Activated naive CD4-positive, alpha-beta T cell treated with anti-CD3 and anti-CD28 coated beads, Interleukin-2, amount 50 U/mL, for 72 hours (primary cell): ENCODE data around the gene IMMP2L. TPM values are rescaled to one million over a fixed set of nuclear protein-coding genes. Genes with fewer than 3 reads are reported as not detected.
A peak's percentile ranks its signal among the peaks of the same experiment; 100 is the strongest.
"Not testable (repeated sequence)": the region's sequence is repeated elsewhere in the genome, so short reads cannot be mapped to it uniquely, and the experiment has no call there.

Source experiments
- ATAC-seq, 2 donors: fragments of 150-1000 bp; cut with Tn5 transposase; 2 replicates each; pipeline ENCODE4 v1.10.0; 2021; ENCODE audit warnings: mild to moderate bottlenecking in 2 of 2, moderate library complexity in 2 of 2
- DNase-seq, 2 donors: peaks; one replicate each; pipeline ENCODE4 v3.0.0; 2021 to 2022; ENCODE audit warnings: low spot score in 2 of 2
- H3K27ac Mint-ChIP-seq, 2 donors: one replicate each; pipeline ENCODE4 v1.8.0; 2022; ENCODE audit warnings: mild to moderate bottlenecking in 2 of 2, mixed read lengths in 2 of 2
- H3K36me3 Mint-ChIP-seq, 2 donors: one replicate each; pipeline ENCODE4 v1.8.0; 2022; ENCODE audit warnings: mixed read lengths in 2 of 2
- H3K9me3 Mint-ChIP-seq, 2 donors: one replicate each; pipeline ENCODE4 v1.8.0; 2022; ENCODE audit warnings: mixed read lengths in 2 of 2
- total RNA-seq, 2 donors: library from RNA; stranded (reverse); gene quantifications; one replicate each; pipeline ENCODE4 v1.2.3, GENCODE V29; 2022

Gene IMMP2L
- total RNA-seq, 2 donors from 2014 or later, result 11.8 to 18.2 TPM

GRCh38 chr7:111528331-111528730 is 34.0 kb downstream of the IMMP2L start:
- Mint-ChIP-seq H3K9me3 (peaks cover 0 to 4% of the 10 kb centered on the region in 2 donors), H3K36me3 (peaks cover 0 to 6% of the 10 kb centered on the region in 2 donors), H3K27ac (no peak overlapping the region)
- ATAC-seq (peak in 1 of 2 donors; percentile 56), DNase-seq (no peak)

- H3K36me3 Mint-ChIP-seq, result peaks cover 0 to 6% of the 10 kb centered on the region in 2 donors
- no peak for DNase-seq
- H3K9me3 Mint-ChIP-seq, result peaks cover 0 to 4% of the 10 kb centered on the region in 2 donors
- H3K27ac Mint-ChIP-seq, result no peak overlapping the region
- no peak for ATAC-seq
These were observed 34.7 kb downstream of the IMMP2L start for GRCh38 chr7:111527545-111527944.

- peaks cover 0 to 4% of the 10 kb centered on the region in 2 donors for H3K9me3 Mint-ChIP-seq
- ATAC-seq (no peak), DNase-seq (no peak)
- H3K27ac Mint-ChIP-seq, result no peak overlapping the region
- H3K36me3 Mint-ChIP-seq, result peaks cover 15 to 19% of the 10 kb centered on the region in 2 donors
These were observed 37.2 kb downstream of the IMMP2L start for GRCh38 chr7:111525100-111525499.

- H3K36me3 Mint-ChIP-seq, result peaks cover 26 to 31% of the 10 kb centered on the region in 2 donors
These were observed 40.6 kb downstream of the IMMP2L start for GRCh38 chr7:111521660-111522059.

GRCh38 chr7:111518264-111518663 is 44.0 kb downstream of the IMMP2L start:
- H3K27ac Mint-ChIP-seq, result peak overlapping the region in 1 of 2 donors; percentile 20
- DNase-seq (no peak), ATAC-seq (no peak)
- no peaks in the 10 kb centered on the region for H3K9me3 Mint-ChIP-seq
- peaks cover 25 to 26% of the 10 kb centered on the region in 2 donors for H3K36me3 Mint-ChIP-seq

More at GRCh38 chr7:111521660-111522059, 40.6 kb downstream of the IMMP2L start:
- ATAC-seq, result no peak
- Mint-ChIP-seq H3K9me3 (peaks cover 0 to 4% of the 10 kb centered on the region in 2 donors), H3K27ac (no peak overlapping the region)
- no peak for DNase-seq

- Mint-ChIP-seq H3K9me3 (no peaks in the 10 kb centered on the region), H3K27ac (no peak overlapping the region), H3K36me3 (peaks cover 25 to 26% of the 10 kb centered on the region in 2 donors)
- ATAC-seq (no peak), DNase-seq (no peak)
These were observed 44.7 kb downstream of the IMMP2L start for GRCh38 chr7:111517549-111517951.

- Mint-ChIP-seq H3K36me3 (peaks cover 24% of the 10 kb centered on the region in 2 donors), H3K9me3 (peaks cover 0 to 4% of the 10 kb centered on the region in 2 donors), H3K27ac (no peak overlapping the region)
- DNase-seq (no peak), ATAC-seq (no peak)
These were observed 45.7 kb downstream of the IMMP2L start for GRCh38 chr7:111516612-111517011.

- peak in 1 of 2 donors; percentile 66 for ATAC-seq
- H3K27ac Mint-ChIP-seq, result no peak overlapping the region
These were observed 48.7 kb downstream of the IMMP2L start for GRCh38 chr7:111513566-111513965.

GRCh38 chr7:111511845-111512244 is 50.4 kb downstream of the IMMP2L start:
- DNase-seq, result no peak
- H3K27ac Mint-ChIP-seq, result no peak overlapping the region
- ATAC-seq, result no peak
- H3K9me3 Mint-ChIP-seq, result peaks cover 4 to 7% of the 10 kb centered on the region in 2 donors
- H3K36me3 Mint-ChIP-seq, result peaks cover 16 to 17% of the 10 kb centered on the region in 2 donors

More at GRCh38 chr7:111513566-111513965, 48.7 kb downstream of the IMMP2L start:
- no peak for DNase-seq
- H3K9me3 Mint-ChIP-seq, result peaks cover 0 to 4% of the 10 kb centered on the region in 2 donors
- peaks cover 7 to 9% of the 10 kb centered on the region in 2 donors for H3K36me3 Mint-ChIP-seq

- ATAC-seq (no peak), DNase-seq (no peak)
- Mint-ChIP-seq H3K9me3 (peaks cover 4 to 7% of the 10 kb centered on the region in 2 donors), H3K36me3 (peaks cover 17 to 22% of the 10 kb centered on the region in 2 donors), H3K27ac (no peak overlapping the region)
These were observed 51.5 kb downstream of the IMMP2L start for GRCh38 chr7:111510584-111511378.

GRCh38 chr7:111510062-111510461 is 52.2 kb downstream of the IMMP2L start:
- ATAC-seq (peak in 1 of 2 donors; percentile 63), DNase-seq (no peak)
- Mint-ChIP-seq H3K9me3 (peaks cover 4 to 7% of the 10 kb centered on the region in 2 donors), H3K36me3 (peaks cover 17 to 22% of the 10 kb centered on the region in 2 donors), H3K27ac (no peak overlapping the region)

- no peak for DNase-seq
- Mint-ChIP-seq H3K27ac (no peak overlapping the region), H3K36me3 (peaks cover 17 to 22% of the 10 kb centered on the region in 2 donors), H3K9me3 (peaks cover 4 to 7% of the 10 kb centered on the region in 2 donors)
- ATAC-seq, result no peak
These were observed 53.0 kb downstream of the IMMP2L start for GRCh38 chr7:111509288-111509687.

GRCh38 chr7:111508387-111508786 is 53.9 kb downstream of the IMMP2L start:
- no peak for DNase-seq
- peaks cover 4 to 7% of the 10 kb centered on the region in 2 donors for H3K9me3 Mint-ChIP-seq
- ATAC-seq, result no peak
- peaks cover 17 to 22% of the 10 kb centered on the region in 2 donors for H3K36me3 Mint-ChIP-seq
- H3K27ac Mint-ChIP-seq, result no peak overlapping the region

- DNase-seq, H3K27ac Mint-ChIP-seq, H3K9me3 Mint-ChIP-seq, ATAC-seq: not testable (repeated sequence)
- H3K36me3 Mint-ChIP-seq, result peaks cover 15 to 18% of the 10 kb centered on the region in 2 donors
These were observed 56.9 kb downstream of the IMMP2L start for GRCh38 chr7:111505422-111505821.

GRCh38 chr7:111501799-111502198 is 60.5 kb downstream of the IMMP2L start:
- peak overlapping the region in 1 of 2 donors; percentile 65 for H3K27ac Mint-ChIP-seq
- H3K36me3 Mint-ChIP-seq, result peaks cover 5 to 13% of the 10 kb centered on the region in 2 donors
- DNase-seq, ATAC-seq, H3K9me3 Mint-ChIP-seq: not testable (repeated sequence)

- ATAC-seq, result peak; percentile 58 to 94
- Mint-ChIP-seq H3K9me3 (peaks cover 0 to 4% of the 10 kb centered on the region in 2 donors), H3K27ac (peak overlapping the region in 1 of 2 donors; percentile 26), H3K36me3 (peaks cover 0 to 13% of the 10 kb centered on the region in 2 donors)
- DNase-seq, result no peak
These were observed 63.3 kb downstream of the IMMP2L start for GRCh38 chr7:111499027-111499426.

- DNase-seq, result no peak
- peaks cover 0 to 13% of the 10 kb centered on the region in 2 donors for H3K36me3 Mint-ChIP-seq
- ATAC-seq, result no peak
These were observed 63.8 kb downstream of the IMMP2L start for GRCh38 chr7:111498391-111499007.

More at GRCh38 chr7:111498391-111499007, 63.8 kb downstream of the IMMP2L start:
- Mint-ChIP-seq H3K27ac (peak overlapping the region in 1 of 2 donors; percentile 26), H3K9me3 (peaks cover 0 to 4% of the 10 kb centered on the region in 2 donors)
